HL-60 (cell line): ENCODE data around the gene ZNF578.
"Not testable (repeated sequence)": the region's sequence is repeated elsewhere in the genome, so short reads cannot be mapped to it uniquely, and the experiment has no call there.

Experiments used
- CTCF ChIP-seq: IDR thresholded peaks from one replicate; pipeline ENCODE4 v1.5.1; 2011; ENCODE audit warnings: low read length, control low read depth, inconsistent platforms; ENCODE audit not compliant: insufficient read depth
- POLR2AphosphoS5 ChIP-seq: IDR thresholded peaks from 2 replicates; pipeline ENCODE4 v1.6.1; 2012; ENCODE audit warnings: low read depth

- not testable (repeated sequence) for TF ChIP-seq CTCF, POLR2AphosphoS5
Measured at GRCh38 chr19:52558732-52559445, 105.5 kb downstream of the ZNF578 start.
